OCI-LY3 (cell line): ENCODE results near the gene HPCAL1.

Source experiments
- EZH2phosphoT487 ChIP-seq: fragments of 200-600 bp; shearing (Covaris generic); IDR thresholded peaks from 2 replicates; pipeline ENCODE4 v1.6.1; 2018; ENCODE audit warnings: antibody characterized with exemption, mixed run types, low read depth
- TF ChIP-seq, protein P1 (sequence below): fragments of 200-600, 300-600 bp; sonication (generic); IDR thresholded peaks from 2 replicates; pipeline ENCODE4 v1.5.1; 2014; ENCODE audit warnings: antibody characterized with exemption, low read length, low read depth

GRCh38 chr2:10437806-10438205 is 135.1 kb downstream of the HPCAL1 start:
- TF ChIP-seq, protein P1, sequence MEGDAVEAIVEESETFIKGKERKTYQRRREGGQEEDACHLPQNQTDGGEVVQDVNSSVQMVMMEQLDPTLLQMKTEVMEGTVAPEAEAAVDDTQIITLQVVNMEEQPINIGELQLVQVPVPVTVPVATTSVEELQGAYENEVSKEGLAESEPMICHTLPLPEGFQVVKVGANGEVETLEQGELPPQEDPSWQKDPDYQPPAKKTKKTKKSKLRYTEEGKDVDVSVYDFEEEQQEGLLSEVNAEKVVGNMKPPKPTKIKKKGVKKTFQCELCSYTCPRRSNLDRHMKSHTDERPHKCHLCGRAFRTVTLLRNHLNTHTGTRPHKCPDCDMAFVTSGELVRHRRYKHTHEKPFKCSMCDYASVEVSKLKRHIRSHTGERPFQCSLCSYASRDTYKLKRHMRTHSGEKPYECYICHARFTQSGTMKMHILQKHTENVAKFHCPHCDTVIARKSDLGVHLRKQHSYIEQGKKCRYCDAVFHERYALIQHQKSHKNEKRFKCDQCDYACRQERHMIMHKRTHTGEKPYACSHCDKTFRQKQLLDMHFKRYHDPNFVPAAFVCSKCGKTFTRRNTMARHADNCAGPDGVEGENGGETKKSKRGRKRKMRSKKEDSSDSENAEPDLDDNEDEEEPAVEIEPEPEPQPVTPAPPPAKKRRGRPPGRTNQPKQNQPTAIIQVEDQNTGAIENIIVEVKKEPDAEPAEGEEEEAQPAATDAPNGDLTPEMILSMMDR = no peak
- TF ChIP-seq EZH2phosphoT487 = no peak
